GM19328 (cell line): ENCODE data around the gene SHANK3.

ENCODE experiments used
- ATAC-seq: cut with Tn5 transposase; IDR thresholded peaks from one replicate; pipeline ENCODE4 v1.9.1; 2021; ENCODE audit warnings: mild to moderate bottlenecking, moderate library complexity; ENCODE audit not compliant: unreplicated experiment

The SHANK3 gene

GRCh38 chr22:50698546-50698945 lies 25.9 kb downstream of the SHANK3 start:
- no peak for ATAC-seq

- no peak for ATAC-seq
Measured at GRCh38 chr22:50699001-50699755, 26.6 kb downstream of the SHANK3 start.

- ATAC-seq, result no peak
Measured at GRCh38 chr22:50699756-50700386, 27.2 kb downstream of the SHANK3 start.

DNA sequence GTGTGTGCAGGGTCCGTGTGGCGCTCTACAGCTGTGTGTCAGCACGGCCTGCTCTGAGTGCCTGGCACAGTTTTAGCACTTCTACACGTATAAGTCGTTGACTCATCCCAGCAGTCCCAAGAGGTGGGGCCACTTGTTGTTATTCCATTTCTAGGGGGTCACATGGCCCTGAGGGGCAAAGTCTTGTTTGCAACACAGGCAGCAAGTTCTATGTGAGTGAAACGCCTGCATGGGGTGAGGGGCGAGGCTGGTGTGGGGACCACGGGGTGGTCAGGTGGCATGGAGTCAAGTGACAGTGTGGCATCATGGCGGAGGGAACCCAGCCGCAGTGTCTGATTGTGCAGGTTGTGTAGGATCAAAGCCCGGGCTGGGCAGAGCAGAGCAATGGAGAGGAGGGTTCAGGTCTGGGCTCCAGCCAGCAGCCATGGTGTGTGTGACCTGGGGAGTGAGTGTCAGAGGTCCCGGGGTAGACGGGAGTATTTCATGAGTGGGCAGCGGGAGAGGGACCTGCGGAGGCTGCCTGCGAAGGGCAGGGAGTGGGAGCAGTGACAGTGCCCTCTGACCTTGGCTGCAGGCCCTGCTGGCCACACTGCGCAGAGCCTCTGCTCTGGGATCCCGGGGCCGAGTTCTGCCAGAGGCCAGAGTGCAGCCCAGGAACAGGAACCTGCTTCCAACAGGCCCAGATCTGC lies 27.9 kb downstream of the SHANK3 start:
- ATAC-seq, result no peak

- no peak for ATAC-seq
Measured at GRCh38 chr22:50701076-50701419, 28.4 kb downstream of the SHANK3 start.

DNA sequence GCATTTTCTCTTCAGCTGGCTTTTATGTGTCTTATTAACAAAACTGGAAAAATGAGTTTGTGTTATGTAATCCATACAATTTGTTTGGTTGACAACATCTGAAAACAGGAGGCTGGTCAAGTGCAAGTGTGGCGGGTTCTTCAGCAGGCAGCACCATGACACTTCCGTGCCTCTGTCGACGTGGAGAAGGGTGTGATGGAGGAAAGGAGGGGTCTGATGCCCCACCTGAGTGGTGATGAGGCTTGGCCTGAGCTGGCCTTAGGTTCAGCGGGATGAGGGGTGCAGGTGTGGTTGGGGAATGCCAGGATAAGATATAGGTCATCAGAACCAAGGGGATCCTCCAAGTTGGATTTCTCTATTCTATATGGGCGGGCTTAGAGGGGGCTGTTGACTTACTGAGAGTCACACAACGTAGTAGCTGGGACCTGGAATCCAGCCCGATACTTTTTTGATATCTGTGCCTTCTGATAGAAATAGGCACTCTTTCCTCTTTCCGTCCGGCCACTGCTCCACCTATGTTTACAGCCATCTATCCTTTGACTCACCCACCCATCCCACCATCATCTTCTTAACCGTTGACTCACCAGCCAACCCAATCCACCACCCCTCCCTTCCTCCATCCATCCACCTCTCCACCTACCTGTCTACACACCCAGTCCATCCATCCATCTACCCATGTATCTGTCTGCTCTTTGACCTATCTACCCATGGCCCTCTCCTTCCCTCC lies 29.0 kb downstream of the SHANK3 start:
- no peak for ATAC-seq

DNA sequence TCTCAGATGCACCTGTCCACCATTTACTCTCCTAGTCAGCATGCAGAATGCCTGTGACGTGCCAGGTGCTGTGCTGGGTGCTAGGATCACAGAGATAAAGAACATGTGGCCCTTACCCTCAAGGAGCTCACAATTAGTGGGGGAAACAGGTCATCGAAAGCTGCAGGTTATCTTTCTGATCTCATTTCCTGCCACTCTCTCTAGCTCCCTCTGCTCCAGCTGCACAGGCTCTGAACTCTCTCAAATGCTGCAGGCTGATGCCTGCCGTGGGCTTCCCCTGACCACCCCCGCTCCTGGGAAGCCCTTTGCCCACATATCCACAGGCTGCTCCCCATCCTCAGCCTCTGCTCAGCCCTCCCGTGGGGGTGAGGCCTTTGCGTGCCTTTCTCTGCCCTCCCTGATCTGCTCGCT lies 29.6 kb downstream of the SHANK3 start:
- ATAC-seq, result no peak

- ATAC-seq, result no peak
Measured at GRCh38 chr22:50702821-50703725, 30.4 kb downstream of the SHANK3 start.

DNA sequence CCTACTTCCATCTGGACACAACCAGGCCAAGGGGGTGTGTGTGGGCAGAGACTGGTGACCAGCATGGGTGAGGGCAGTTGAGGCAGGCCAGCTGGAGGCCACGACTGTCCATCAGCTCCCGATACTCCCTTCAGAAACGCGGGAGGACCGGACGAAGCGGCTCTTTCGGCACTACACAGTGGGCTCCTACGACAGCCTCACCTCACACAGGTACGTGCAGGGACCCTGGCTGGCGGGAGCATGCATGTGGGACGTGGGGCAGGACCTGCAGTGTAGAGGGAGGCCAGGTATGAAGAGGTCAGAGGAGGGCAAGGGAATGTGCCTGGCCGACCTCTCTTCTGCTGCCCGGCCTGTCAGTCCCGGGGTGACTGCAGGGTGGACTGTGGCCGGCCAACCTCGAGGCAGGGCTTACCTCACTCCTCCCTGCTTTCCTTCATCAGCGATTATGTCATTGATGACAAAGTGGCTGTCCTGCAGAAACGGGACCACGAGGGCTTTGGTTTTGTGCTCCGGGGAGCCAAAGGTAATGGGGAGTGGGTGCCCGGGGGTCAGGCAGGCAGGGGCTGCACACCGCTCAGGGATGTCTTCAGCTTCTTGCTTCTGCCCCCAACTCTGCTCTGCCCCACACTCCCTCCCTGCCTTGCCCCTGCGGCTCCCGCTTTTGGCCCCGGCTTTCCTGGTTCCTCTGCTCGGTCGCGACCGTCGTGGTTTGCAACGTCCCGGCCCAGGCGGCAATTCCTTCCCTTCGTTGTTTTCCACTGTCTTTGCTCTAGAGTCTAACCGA lies 31.3 kb downstream of the SHANK3 start:
- no peak for ATAC-seq

DNA sequence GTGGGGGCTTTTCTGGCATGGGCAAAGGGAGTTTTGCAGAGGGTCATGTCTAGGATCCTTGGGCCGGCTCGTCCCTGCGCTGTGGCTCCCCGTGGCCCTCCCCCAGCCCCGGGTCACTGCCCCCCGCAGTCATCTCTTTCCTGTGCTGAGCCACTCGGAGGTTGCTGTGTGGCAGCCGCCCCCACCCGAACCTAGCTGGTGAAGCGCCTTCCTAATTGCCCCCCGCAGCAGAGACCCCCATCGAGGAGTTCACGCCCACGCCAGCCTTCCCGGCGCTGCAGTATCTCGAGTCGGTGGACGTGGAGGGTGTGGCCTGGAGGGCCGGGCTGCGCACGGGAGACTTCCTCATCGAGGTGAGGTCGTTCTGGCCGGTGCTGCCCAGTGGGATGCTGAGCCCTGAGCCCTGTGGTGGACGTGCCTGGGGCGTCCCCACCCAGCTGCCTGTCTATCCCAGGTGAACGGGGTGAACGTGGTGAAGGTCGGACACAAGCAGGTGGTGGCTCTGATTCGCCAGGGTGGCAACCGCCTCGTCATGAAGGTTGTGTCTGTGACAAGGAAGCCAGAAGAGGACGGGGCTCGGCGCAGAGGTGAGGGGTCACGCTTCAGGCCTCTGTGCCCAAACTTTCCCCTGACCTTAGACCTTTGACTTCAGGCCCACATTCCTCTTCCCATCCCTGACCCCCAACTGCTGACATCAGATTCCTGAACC lies 32.0 kb downstream of the SHANK3 start:
- no peak for ATAC-seq

- ATAC-seq, result no peak
Measured at GRCh38 chr22:50705219-50705691, 32.6 kb downstream of the SHANK3 start.

DNA sequence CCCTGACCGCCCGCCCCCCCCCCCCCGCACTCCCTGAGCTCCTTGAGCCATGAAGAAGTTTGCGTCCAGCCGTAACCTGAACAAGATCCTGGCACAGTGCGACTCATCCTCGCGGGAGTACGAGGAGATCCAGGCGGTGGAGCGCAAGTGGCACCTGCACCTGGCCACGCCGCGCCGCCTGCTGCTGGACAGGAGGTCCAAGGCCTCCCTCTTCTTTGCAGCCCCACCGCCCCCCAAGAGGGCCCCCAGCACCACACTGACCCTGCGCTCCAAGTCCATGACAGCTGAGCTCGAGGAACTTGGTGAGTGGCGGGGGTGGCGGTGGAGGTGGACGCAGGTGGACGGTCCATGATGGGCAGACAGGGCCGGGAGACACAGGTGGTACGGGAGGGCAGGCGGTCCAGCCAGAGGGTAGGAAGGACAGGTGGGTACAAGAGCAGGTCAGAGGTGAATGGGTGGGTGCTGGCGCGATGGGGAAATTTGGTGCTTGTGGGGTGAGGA lies 33.3 kb downstream of the SHANK3 start:
- ATAC-seq, result no peak

DNA sequence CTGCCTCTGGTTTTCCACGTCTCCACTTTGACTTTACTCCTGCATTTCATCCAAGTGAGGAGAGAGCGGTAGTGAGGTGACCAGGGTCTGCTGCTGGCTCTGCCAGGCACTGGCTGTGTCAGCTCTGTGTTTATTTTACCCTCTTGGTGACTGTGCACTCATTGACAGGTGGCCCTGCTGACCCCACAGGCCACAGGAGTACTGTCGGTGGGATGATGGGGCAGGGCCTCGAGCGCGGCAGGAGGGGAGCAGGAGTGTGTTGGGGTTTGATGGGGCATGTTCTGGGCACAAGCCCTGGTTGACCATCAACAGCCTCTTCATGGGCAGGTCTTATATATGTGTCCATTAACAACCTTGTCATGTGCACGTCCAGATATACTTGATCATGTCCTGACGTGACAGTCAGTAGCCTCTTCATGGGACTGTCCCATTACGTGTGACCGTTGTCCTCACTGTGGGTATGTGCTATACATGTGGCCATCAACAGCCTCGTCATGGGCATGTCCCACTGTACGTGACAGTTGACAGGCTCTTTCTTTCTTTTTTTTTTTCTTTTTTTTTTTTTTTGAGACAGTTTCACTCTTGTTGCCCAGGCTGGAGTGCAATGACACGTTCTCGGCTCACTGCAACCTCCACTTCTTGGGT lies 34.0 kb downstream of the SHANK3 start:
- ATAC-seq, result no peak

DNA sequence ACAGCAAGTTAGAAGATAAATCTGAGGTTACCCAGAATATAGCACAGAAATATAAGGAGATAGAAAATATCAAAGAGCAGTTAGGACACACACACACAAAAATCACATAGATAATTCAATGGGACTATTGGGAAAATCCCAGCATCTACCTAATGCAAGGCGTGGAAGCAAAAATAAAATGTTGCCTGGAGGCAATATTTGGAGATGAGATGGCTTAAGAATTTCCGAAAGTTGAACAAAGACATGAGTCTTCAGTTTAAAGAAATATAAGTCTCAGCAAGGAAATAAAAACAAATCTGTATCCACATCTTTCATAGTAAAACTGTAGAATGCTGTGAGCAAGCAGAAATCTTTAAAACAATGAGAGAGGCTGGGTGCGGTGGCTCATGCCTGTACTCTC lies 35.9 kb downstream of the SHANK3 start:
- no peak for ATAC-seq

GRCh38 chr22:50708996-50709395 lies 36.4 kb downstream of the SHANK3 start:
- ATAC-seq, result no peak

DNA sequence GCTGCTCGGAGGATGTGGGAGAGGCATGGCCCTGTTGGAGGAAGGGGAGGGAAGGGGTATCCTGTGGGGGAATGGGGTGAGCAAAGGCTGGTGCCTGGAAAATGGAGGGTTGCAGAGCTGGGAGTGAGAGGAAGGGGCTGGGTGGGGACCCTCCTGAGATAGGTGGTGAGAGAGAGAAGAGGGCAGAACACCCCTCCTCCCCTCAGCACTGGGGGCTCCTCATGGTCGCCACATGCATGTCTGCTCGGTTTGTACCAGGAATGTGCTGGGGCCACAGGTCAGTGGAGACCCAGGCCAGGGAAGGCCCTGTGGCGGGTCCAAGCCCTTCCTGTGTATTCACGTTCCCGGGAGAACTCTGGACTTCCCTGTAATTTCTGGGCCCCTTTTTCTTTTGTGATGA lies 37.6 kb downstream of the SHANK3 start:
- ATAC-seq, result no peak

GRCh38 chr22:50710886-50711285 lies 38.3 kb downstream of the SHANK3 start:
- no peak for ATAC-seq
